Endometrium (tissue), 2 donors: ENCODE measurements around the gene COMT.

Experiments used
- FAIRE-seq: peaks from 2 replicates; lab custom pipeline; 2012; peaks lifted over from hg19 to GRCh38; lab: Jason Lieb, UNC
- donor health status: control.
- donor health status: control.

COMT gene

DNA sequence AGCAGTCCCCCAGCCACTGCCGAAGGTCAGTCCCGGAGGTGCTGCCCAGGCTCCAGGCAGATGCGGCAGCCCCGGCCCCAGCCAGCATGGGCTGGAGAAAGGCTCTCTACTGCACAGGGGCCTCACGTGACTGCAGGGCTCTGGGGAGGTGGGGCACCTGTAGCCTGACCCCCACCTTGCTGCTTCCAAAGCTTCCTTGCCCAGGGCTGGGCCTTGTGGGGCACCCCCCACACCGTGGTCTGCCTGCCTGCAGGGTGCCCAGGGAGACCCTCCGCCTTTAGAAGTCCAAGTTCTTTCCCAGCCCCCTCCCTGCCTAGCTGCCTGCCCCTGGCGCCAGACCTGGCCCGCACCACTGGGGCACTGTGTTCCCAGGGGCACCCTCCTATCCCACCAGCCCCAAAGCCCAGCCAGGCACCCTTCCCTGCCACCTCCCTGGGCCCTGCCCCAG is 28.5 kb downstream of the COMT start:
- no peak for FAIRE-seq

DNA sequence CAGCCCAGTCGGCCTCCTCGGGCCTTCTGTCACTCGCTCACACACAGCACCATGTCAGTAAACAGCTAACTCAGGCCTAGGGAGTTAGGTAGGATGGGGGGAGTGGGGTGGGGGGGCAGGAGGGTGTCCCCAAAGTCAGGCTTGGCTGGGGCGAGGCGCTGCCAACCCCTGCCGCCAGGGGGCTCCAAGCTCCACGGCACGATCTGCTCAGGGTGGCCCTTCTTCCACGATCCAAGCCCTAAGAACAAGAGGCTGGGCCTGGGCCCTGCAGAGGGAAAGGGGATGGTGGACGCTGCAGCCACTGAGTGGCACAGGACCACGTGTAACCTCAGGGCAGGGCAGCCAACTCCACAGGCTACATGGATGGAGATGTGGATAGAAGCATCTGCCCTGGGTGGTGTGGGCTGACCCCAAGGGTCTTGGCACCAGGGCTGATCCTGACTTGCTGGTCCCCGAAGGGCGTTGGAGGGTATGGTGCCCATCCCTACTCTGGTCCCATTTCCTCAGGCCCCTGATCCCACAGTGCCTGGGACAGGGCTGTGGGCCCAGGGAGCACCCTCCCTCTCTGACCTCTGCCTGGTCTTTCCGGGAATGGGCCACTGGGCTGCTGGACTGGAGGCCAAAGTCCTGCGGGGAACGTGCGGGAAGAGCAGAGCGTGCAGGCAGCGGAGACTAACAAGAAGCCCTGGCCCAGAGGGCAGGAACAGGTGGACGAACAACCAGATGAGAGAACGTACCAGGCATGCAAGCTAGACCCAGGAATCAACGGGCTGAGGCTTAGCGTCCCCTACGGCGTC is 29.1 kb downstream of the COMT start:
- no peak for FAIRE-seq

DNA sequence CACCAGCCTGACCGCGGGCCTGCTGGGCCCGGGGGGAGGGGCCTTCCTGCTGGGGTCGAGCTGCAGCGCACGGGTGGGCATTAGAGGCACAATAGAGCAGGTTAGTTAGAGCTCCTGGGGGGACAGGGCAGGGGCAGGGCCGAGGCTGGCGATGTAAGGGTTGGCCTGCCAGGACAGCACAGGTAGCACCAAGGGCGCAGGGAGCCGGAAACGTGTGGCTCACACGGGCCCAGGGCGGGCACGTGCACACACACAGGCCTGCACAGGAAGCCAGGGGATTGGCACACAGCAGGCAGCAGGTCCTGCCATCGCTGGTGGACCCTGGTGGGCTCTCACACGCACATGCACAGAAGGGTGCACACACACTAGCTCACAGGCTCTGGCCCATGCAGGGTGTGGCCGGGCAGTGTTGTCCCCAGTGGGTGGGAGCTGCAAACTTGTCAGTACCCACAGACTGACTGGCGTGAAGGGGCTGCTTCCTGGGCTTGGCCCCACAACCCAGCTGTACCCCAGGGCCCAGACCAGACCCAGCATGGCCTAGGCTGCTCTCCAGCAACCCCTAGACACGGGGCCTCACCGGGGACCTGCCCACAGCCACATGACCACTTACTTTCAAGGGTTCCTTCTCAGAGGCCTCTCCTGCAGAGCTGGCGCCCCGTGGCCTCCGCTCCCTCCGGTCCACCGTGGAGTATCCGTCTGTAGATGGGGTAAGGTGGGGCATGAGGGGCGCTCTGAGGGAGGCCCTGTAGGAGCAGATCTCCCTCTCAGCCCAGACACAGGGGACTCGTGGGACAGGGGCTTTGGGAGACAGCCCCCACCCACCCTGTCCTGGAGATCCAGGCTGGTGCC is 29.9 kb downstream of the COMT start:
- FAIRE-seq = no peak

DNA sequence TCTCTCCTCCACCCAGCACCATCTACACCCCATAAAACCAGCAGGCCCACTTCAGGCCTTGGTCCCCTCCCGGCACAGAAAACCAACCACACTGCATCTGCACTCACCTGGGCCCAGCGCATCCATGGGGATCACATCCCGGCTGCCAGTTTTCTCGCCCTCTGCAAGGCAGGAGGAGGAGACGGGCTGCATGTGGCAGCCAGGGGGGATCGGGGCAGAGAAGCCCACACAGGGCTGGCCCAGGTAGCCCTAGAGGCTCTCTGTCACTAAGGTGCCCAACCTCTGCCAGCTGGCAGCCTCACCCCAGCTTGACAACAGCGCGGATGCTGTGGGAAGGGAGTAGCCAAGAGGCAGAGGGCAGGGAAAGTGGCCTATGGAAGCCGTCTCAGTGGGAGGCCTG is 30.7 kb downstream of the COMT start:
- no peak for FAIRE-seq

DNA sequence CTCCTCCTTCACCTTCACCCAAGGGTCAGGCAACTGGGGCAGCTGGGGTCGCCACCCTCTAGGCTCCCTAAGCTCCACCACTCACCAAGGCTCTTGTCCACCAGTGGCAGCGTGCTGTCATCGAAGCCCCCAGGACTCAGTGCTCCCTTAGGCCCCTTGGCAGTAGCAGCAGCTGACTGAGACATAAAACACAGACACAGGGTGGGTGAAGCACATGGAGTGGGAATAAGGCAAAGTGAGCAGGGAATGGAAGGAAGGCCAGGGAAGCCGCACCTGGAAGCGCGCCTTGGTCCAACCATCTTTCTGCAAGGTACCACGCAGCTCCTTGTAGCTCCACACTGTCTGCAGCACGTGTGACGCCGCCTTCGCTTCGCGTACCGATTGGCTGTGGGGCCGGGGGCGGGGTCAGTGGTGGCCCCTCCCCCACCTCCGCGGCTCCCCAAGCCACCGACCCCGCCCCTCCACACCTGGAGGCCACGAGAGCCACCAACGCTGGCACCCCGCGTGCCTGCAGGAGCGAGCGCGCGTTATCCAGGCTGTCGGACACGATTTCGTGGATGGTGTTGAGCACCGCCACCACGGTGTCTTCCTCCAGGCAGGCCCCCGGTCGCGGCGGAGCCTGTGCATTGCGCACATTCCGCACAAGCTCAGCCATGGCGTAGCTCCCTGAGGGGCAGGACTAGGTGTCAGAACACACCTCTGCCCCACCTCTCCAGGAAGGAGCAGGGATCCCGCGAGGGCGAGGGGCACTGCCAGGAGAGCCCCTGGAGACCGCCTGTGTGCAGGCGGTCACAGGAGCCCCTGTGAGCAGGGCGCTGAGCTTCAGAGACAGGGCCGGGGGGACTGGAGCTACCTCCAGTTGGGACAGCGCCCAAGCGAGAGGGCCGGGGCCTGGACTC is 31.3 kb downstream of the COMT start:
- no peak for FAIRE-seq

DNA sequence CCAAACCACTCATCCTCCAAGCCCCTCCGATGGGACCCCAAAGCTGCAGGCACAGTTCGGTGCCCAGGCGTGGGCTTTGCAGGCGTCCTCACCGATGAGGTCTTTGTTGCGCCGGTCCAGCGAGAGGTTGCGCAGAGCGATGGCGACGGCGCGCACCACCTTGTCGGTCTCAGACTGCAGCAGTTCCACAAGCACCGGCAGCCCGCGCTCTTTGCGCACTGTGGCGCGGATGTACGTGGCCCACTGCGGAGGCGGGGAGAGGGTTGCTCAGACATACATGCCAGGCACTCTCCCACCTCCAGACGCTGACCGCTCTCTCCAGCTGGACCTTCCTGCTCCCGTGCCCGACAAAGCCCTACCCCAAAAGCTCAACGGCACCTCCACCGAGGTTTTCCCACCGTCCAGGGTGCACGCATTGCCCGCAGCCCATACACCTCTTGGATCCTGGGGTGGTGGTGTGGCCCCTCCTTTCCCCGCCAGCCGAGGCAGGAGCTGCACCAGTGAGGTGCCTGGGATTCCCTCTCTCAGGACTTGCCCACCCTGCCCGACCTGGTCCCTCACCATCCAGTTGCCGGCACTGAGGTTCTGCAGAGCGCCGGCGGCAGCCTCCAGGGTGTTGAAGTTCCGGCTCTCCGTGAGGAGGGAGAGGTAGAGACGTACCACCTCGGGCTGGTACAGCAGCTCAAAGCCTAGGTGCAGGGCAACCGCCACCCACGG is 32.1 kb downstream of the COMT start:
- no peak for FAIRE-seq

DNA sequence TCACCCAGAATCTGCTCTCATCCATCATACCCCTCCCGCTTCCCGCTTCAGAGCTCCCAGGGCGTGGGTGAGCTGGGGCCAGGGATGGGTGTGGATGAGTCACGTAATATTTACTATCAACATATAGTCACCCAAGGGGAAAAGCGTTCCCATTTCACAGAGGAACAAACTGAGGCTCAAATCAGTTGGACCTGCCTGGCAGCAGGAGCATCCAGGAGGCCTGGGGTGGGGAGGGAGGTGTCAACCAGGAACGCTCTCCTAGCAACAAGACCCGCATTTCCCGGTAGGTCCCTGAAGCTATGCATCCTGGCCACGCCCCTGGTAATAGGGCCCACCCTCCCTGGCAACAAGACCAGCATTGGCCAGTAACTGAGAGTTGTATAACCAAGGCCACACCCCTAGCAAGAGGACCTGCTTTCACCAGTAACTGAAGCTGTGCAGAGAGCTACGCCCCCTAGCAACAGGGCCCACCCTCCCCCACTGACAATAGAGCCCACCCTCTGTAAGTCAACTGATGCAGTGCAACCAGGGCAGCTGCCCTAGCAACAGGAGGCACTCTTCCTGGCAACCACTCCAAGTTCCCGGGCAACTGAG is 32.8 kb downstream of the COMT start:
- no peak for FAIRE-seq

DNA sequence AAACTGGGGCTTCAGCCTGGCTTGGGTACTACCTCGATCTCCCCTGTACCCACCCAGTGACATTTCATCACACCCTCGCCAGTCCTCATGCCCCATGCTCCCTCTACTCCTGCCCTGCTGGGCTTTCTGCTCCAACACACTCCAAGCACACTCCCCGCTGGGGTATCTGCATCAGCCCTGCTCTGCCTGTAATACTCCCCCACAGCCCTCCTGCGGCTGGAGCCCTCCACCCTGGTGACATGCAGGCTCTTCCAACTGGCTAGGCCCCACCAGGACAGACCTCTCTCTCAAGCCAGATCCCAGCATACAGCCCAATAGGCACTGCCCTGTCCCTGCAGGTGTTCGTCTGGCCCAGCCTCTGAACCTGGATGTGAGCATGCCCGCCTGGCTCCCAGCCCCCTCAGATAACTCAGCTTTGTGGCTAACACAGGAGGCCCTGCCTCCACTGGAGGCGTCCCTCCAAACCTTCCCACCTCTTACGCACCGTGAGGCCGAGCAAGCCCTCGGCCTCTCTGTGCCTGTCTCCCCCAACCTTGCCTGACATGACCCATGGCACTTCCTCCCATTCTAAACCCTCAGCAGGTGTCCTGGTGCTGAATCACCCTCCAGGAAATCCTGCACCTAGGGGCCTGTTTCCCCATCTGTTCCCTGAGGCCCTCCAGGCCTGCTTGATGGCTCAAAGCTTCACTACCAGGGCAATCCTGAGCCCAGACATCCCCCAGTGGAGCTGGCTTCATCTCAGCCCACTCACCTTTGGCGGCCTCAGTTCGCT is 33.5 kb downstream of the COMT start:
- no peak for FAIRE-seq

DNA sequence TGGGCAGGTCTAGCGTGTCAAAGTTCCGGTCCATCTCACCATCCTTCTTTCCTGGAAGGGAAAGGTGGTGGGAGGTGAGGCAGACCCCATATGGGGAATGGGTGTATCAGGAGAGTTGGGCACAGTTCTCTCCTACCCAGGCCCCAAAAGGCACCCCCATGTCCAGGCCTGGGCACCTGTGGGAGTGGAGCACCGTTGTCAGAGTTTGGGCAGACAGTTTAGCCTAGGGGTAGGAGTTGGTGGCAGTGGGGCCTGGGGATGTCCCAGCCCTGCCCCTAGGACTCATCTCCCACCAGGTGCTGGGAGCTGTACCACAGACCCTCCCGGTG is 34.1 kb downstream of the COMT start:
- FAIRE-seq = no peak

DNA sequence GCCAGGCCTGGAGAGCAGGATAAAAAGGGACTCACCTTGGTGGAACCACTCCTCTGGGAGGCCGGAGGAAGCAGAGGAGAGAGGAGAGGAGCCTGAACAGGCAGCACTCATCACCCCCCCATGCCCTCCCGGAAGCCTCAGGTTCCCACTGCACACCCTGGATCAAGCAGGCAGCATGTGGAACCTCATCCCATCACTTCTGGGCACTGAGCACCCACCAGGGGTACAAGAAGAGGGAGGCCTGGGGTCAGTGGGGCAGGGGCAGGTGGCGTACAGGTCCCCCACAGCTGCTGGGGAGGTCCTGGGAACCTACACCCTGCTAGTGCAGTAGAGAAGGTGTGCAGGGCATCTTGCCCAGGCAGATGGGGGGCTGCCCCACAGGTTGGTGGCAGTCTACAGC is 35.1 kb downstream of the COMT start:
- FAIRE-seq = no peak

DNA sequence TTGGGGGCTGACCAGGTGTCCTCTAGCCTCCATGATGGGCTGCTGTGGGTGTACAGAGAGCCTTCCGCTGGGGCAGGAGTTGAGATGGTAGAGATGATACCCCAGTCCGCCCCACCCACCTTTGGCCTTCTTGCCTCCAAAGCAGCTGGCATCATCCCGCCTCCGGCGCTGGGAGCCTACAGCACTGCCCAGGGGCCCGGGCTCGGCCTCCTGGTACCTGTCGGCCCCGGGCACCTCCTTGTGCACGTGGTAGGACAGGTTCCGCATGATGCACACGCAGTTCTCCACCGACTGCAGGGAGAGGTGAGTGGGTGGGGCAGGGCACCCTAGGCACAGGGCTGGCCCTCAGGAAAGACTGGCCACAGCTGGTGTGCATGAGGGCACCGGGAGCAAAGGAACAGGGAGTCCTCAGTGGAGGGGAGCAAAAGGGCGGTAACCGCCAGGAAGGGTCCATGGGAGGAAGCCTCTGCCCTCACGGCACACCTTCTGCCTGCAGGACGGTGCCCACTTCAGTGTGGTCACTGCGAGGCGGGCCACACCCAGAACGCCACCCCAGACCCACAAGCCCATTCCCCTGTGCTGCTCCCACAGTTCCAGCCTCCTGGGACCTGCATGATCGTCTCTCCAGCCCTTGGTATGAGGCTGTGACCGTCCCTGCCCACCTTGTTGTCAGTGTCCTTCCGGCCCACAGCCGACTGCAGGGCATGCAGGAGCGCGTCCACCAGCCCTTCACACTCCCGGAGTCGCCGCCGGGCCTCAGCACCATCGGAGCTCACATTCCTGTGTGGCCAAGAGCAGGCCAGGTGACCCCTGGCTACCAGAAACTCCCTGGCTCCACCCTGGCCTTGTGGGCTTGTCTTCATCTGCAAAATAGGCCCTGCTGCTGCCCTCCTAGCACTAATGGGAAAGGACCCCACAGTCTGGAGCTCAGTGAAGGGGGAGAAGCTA is 36.0 kb downstream of the COMT start:
- no peak for FAIRE-seq

DNA sequence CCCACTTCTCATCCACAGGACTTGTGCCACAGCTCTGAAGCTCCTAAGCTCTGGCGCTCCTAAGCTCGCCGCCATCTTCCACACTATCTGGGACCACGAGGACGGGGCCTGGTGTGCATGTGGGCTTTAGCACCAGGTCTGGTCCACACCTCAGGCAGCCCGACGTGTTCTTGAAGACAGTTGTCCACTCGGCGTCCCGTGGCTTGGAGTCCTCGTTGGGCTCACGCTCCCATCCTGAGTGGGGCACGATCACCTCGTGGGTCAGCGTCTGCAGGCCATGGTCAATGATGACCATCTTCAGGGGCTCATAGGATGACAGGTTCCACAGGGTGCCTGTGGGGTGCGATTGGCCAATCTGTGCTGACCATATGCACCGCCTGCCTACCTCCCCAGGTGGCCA is 37.2 kb downstream of the COMT start:
- FAIRE-seq = no peak

DNA sequence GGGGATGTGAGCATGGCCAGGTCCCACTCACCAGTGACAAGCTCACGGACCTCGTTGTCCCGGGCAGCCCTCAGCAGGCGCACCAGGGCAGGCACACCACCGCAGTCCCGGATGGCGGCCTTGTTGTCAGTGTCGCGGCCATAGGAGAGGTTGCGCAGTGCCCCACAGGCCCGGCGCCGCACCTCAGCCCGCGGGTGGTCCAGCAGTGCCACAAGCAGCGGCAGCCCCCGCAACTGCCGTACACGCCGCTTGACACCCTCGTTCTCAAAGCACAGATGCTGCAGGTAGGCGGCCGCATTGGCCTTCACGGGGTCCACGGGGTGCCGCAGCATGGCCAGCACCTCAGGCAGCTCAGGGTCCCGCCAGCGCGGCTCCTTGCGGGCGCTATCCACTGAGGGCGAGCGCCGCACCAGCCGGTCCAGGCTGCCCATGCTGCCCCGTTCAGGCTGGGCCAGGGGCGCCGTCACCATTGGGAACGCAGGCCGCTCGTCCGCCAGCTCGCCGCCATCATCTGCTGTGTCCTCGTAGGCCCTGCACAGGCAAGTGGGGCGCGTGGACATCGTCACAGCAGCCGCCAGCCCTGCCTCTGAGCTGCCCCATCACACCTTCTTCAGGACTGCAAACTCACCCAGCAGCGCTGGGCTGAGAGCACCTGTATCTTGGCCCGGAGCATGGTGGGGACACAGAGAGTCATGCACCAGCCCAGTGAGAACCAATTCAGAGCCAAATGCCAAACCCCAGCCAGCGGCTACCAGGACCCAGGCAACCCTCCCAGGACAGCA is 38.3 kb downstream of the COMT start:
- FAIRE-seq = no peak

DNA sequence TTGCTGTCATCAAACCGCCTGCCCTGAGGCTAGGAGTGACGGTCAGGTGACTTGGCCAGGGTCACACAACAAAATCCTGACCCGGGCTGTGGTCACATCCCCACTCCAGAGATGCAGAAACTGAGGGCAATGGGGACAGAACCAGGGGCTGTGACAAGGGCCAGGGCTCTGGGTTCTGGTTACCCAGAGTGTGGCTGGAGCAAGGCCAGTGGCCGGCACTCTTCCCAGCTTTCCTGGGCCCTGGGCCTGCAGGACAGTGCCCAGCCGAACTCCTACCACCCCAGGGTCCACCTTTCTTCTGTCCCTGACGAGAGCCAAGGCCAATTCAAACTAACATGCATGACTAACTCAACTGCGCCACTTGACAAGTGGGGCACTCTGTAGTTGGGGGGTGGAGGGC is 39.2 kb downstream of the COMT start:
- no peak for FAIRE-seq

DNA sequence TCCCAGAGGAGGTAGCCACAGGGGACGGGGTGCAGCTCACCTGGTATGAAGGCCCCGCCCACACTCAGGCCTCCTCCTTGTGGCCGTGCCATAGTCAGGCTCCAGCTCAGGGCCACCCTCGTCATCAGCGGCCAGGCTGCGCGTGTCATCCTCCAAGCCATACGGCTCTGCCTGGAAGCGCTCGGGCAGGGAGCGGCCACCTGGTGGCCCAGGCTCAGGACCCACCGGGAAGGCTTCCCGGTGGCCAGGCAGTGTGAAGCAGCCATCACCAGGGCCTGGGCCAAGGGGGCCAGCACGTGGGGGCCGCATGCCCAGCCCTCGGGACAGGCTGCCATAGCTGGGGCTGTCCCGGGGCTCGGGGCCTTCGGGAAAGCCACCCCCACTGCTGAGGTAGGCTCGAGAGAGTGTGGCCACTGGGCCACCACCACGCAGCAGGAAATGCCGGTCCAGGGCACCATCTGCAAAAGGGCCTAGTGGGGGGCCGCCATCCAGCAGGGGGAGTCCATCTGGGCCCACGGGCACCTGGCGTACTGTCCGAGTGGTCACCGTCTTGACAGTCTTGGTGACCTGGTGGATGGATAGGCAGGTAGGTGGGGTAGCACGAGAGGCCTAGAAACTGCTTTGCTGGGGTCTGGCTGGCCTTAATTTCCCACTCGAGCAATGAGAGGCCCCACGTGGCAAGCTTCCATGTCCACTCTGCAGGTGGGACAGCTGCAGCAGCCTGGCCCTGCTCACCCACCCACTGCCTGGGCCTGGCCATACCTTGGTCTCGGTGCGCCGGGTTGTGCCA is 39.8 kb downstream of the COMT start:
- FAIRE-seq = no peak

DNA sequence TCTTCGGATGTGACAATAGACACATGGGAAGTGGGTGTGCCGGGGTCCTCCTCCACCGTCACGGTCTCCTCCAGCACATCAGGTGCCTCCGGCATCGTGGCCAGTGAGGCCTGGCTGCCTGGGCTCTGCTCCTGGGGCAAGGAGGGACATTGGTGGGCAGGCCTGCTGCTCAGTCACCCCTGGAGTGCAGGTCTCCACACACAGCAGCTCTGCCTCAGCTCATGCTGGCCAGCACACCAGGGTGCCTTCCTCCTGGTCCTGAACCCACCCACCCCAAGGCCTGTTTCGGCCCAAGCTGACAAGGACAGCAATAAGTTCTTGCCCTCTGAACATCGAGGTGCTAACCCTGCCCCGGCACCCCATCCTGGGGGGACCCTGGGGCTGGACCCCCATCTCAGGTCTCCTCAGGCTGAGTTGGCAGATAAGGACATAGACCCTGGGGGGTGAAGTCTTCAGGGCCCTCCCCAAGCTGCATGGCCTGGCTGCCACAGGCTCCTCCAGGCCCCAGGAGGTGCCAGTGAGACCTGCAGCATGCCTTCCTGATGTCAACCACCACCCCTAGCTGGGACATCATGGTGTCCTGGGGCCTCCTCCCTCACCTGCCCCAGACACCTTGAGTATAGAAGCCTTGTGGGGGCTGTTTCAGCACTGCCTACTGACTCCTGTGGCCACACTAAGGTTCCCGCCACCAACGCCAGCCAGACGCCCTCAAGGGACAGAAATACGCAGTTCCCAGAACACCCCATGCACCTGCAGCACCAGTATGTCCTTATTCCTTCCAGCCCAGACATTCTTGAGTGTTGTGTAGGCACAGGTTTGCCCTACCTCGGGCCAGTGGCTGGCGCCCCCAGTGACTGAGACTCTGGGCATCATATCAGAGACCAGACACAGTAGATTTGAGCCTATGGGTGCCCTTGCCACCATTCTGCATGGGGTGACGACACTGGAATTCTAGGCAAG is 40.7 kb downstream of the COMT start:
- FAIRE-seq = no peak
